HG02642 (cell line): ENCODE results near the gene ZFP36.
A peak's percentile ranks its signal among the peaks of the same experiment; 100 is the strongest.
"Not testable (repeated sequence)": the region's sequence is repeated elsewhere in the genome, so short reads cannot be mapped to it uniquely, and the experiment has no call there.

ENCODE experiments used
- ATAC-seq: cut with Tn5 transposase; IDR thresholded peaks from one replicate; pipeline ENCODE4 v1.9.1; 2021; ENCODE audit warnings: mild to moderate bottlenecking; ENCODE audit not compliant: unreplicated experiment, poor library complexity

The ZFP36 gene, protein sequence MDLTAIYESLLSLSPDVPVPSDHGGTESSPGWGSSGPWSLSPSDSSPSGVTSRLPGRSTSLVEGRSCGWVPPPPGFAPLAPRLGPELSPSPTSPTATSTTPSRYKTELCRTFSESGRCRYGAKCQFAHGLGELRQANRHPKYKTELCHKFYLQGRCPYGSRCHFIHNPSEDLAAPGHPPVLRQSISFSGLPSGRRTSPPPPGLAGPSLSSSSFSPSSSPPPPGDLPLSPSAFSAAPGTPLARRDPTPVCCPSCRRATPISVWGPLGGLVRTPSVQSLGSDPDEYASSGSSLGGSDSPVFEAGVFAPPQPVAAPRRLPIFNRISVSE

GRCh38 chr19:39406656-39407409 lies at the start of gene ZFP36:
Gene ZFP36 (plus strand): TSS chr19:39406847. CDS start chr19:39406905, 58 bp downstream.
- peak; percentile 28 for ATAC-seq

- ATAC-seq: no peak
These were observed 47.6 kb upstream of the ZFP36 start for GRCh38 chr19:39359026-39359425.

DNA sequence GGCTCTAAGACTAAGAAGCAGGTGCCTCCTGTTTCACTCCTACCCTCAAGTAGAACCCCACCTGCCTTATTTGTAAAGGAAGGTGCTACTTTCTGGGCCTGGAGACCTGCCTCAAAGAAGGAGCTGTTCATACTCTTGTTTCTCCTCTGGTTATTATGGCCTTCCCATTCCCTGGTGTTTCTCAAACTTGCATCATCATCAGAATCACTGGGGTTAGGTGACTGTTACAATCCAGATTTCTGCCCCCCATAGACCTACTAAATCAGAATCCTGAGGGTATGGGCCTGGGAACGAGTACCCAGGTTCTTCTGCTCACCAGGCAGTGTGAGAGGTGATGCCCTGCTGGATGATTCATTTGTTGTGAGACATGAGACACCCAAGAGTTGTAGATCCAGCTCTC lies 46.0 kb upstream of the ZFP36 start:
- ATAC-seq: no peak

DNA sequence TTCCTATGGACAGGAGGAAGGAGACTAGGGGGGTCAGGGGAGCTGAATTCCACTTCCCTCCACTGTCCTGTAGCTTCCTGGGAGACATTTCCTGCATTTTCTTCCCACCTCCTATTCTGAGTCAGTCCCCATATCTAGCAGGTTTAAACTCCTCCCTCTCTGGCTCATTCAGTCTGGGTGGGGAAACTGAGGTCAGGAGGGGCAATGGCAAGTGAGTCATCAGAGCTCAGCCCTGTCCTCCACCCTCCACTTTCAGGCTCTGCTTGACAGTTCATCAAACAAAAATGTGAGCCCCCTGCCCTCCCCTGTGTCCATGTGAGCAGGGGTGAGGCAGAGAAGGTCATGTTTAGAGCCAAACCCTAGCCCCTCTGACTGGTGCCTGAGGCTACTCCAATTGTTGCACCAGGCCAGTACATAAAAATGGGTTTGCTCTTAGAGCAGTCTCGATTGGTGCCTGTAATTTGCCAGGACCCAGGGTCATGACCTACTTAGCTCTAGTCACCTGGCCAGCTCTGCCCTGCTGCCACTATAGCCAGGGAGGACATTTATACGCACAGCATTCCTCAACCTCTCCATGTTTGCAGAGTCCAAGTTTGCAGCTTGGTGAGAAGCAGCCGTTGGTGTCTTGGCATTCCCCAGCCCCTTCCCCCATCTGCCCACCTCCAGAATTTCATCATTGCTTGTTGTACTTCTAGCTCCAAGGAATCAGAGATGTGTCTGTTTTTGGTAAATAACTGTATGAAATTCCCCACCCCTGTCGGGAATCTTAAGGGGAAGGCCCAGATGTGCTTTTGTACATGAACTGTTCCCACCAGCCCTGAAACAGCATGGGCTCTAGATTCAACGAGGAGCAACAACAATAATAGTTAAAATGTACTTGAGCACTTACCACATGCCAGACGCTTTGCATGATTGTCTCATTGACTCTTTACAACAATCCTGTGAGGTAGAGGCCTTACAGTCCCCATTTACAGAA lies 43.7 kb upstream of the ZFP36 start:
- no peak for ATAC-seq

DNA sequence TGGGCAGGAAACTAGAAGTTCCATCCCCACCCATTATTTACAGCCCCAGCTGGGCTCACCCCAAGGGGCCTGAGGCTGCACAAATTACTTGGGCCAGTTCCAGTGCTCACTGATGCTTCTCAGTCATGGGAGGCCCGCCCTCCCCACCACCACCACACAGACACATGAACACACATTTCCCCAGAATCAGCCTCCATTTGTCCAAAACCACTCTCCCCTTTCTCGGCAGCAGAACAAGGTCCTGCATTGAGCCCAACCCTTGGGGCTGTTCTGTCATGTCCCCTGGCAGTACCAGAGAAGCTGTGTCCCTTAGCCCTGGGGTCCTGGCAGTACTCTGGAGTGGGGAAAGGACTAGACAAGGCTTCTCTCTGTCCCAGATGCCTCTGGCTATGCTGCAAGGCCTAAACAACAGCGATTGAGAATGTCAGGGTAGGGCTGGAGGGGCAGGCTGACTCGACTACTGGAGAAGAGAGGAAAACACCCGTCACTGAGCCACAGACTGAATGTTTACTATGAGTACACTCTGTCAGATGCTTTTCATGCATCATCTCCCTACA lies 42.7 kb upstream of the ZFP36 start:
- no peak for ATAC-seq

GRCh38 chr19:39365531-39365930 lies 41.1 kb upstream of the ZFP36 start:
- ATAC-seq: no peak

GRCh38 chr19:39369200-39369599 lies 37.4 kb upstream of the ZFP36 start:
- ATAC-seq: no peak

GRCh38 chr19:39370735-39371134 lies 35.9 kb upstream of the ZFP36 start:
- no peak for ATAC-seq

DNA sequence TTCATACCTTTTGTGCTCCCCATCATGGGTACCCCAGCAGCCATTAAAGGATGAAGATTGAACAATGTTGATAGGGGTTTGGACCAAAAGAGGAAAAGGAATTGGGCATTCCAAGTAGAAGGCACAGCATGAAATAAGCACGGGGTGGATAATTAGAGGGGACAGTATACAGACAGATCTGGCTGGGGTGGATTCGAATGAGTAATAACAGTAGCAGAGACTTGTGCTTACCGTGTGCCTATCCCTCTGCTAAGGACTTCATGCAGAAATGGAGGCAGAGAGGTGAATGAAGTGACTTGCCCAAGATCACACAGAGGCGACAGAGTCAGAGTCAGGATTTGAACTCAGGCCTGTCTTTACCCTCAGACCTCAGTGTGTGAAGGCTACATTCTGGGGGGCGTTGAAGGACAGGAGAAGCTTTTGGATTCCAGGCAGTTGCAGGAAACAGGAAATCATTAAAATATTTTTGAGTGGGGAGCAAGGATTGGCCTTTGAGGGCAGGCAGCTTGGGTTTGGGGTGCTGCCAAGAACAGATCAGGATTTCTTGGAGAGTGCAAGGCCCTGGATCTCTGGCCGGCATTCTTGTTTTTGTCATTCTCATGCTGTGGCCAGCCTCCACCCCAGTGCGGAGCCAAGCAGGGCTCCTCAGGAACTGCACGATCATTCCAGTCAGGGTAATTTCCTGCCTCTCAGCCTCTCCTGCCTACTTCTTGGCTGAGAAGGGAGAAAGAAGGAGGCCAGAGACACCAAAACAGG lies 34.4 kb upstream of the ZFP36 start:
- no peak for ATAC-seq

DNA sequence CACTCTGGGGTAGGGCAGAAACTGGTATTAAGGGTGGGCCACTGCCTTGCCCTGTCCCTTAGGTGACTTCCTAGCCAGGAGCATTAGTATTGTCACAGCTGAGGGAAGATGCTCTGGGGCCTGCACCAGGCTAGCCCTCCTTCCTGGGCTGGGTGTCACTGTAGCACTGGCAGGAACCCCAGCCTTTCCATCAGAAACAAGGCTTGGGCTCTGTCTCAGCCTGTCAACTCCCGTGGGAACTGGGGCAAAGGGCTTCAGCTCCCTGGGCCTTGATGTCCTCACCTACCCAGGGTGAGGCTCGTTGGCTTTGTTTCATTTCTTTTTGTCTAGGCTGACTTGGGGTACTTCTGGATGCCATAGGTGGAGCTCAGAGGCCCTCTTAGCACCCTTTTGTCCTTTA lies 33.7 kb upstream of the ZFP36 start:
- ATAC-seq: no peak

DNA sequence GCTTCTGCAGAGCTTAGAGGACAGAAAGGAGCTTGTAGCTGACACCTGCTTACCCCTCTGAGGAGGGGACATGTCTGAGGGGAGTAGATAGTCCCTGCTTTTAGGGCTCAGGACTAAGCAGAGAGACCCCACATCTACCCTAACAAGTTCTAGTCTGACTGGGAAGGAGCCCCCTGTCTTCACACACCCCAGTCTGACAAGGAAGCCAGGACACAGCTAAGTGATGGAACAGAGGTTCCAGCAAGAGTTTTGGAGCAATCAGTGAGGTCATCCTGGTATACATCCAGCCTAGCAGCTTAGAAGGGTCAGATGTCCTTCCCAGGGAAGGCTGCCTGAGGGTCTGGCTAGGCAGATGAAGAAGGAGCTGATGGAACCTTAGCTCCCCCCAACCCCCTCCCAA lies 30.7 kb upstream of the ZFP36 start:
- ATAC-seq: no peak

- no peak for ATAC-seq
These were observed 29.0 kb upstream of the ZFP36 start for GRCh38 chr19:39377373-39378362.

GRCh38 chr19:39379366-39379765 lies 27.3 kb upstream of the ZFP36 start:
- not testable (repeated sequence) for ATAC-seq

GRCh38 chr19:39379865-39380396 lies 26.7 kb upstream of the ZFP36 start:
- ATAC-seq: no peak

DNA sequence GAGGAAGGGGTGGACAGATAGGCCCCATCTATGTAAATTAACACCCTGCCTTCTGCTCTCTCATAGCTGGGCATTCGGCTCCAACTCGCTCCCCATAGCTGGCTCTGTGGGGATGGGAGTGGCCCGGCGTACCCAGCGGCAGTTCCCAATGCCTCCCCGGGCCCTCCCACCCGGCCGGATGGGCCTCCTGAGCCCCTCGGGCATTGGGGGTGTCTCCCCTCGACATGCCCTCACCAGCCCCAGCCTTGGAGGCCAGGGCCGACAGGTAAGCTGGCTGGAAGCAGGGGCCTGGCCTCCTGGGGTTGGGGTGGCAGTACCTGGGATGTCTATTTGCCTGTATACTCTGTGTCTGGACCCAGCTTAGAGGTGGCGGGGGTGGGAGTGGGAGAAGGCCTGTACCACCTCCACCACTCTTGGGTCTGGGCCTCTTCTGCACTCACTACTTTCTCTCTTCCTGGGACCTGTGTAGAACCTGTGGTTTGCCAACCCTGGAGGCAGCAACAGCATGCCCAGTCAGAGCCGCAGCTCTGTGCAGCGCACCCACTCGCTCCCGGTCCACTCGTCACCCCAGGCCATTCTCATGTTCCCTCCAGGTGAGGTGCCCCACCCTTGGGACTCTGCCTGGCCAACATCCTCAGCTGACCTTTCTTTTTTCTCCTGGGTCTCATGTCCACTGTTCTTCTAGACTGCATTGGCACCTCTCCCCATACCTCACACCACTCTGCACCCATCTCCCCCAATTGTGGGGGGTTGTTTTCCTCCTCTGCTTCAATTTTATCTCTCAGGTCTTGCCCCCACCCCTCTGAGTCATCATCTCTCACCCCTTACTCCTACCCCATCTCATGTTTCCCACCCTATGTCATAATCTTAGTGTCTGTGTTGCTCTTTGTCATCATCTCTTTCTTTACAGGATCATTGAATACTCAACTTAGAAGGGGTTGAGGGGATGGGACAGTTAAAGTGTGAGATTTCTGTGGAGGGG lies 25.8 kb upstream of the ZFP36 start:
- ATAC-seq: no peak

DNA sequence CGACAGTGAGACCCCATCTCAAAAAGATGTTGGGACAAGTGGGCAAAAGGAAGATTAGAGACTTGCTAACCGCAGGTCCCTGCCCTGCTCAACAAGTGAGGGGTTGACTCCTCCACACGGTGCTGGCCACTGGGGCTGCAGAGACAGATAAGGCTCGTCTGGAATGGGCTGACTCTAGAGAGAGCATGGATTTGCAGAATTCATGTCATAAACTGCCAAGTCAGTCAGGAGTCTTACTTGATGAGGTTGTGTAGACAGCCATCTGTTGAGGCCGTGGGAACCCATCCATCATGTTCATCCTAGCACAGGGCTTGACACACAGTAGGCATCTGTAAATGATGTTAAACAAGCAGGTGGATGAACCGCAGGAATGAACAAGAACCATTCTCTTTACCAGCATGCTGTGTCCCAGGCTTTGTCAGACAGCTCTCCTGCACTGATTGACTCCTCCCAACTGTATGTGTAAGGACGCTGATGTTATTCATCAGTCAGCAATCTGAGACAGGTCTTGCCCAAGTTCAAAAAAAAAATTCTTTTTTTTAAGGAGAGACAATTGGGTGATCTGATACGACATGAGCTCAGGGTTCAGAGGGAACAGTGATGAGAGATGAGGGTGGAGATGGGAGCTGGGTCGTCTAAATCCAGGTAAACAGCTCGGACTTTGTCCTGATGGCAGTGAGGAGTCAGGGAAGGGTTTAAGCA lies 24.6 kb upstream of the ZFP36 start:
- no peak for ATAC-seq
